Measurements from ENCODE around the gene CMC1.

The CMC1 gene

GRCh38 chr3:28295898-28296490, 54.6 kb downstream of the CMC1 start:
- TF ChIP-seq CTCF (conservative IDR thresholded peaks at IDR 0.05; ENCODE audit: low read depth, low read length): no peak
- peak; percentile 23 for DNase-seq (ENCODE audit: low read depth)
- no peak overlapping the region for H3K4me3 ChIP-seq (ENCODE audit: low read depth, low read length)

GRCh38 chr3:28299705-28300104, 58.3 kb downstream of the CMC1 start:
- no peak for TF ChIP-seq CTCF (conservative IDR thresholded peaks at IDR 0.05; ENCODE audit: low read depth, low read length)
- DNase-seq (ENCODE audit: low read depth): no peak
- no peak overlapping the region for H3K4me3 ChIP-seq (ENCODE audit: low read depth, low read length)

GRCh38 chr3:28300345-28300962, 59.0 kb downstream of the CMC1 start:
- no peak for DNase-seq (ENCODE audit: low read depth)
- no peak overlapping the region for H3K4me3 ChIP-seq (ENCODE audit: low read depth, low read length)
- no peak for TF ChIP-seq CTCF (conservative IDR thresholded peaks at IDR 0.05; ENCODE audit: low read depth, low read length)

- peak; percentile 52 for DNase-seq (ENCODE audit: low read depth)
- TF ChIP-seq CTCF (conservative IDR thresholded peaks at IDR 0.05; ENCODE audit: low read depth, low read length): no peak
- H3K4me3 ChIP-seq (ENCODE audit: low read depth, low read length): no peak overlapping the region
Measured at GRCh38 chr3:28301688-28302087, 60.3 kb downstream of the CMC1 start.

GRCh38 chr3:28308196-28308595, 66.8 kb downstream of the CMC1 start:
- peak; percentile 30 for DNase-seq (ENCODE audit: low read depth)
- TF ChIP-seq CTCF (conservative IDR thresholded peaks at IDR 0.05; ENCODE audit: low read depth, low read length): no peak
- no peak overlapping the region for H3K4me3 ChIP-seq (ENCODE audit: low read depth, low read length)

GRCh38 chr3:28315711-28316110, 74.3 kb downstream of the CMC1 start:
- DNase-seq (ENCODE audit: low read depth): no peak
- TF ChIP-seq CTCF (conservative IDR thresholded peaks at IDR 0.05; ENCODE audit: low read depth, low read length): no peak
- H3K4me3 ChIP-seq (ENCODE audit: low read depth, low read length): no peak overlapping the region

- DNase-seq (ENCODE audit: low read depth): peak; percentile 37
- H3K4me3 ChIP-seq (ENCODE audit: low read depth, low read length): no peak overlapping the region
- no peak for TF ChIP-seq CTCF (conservative IDR thresholded peaks at IDR 0.05; ENCODE audit: low read depth, low read length)
Measured at GRCh38 chr3:28316226-28316625, 74.8 kb downstream of the CMC1 start.

Data from choroid plexus epithelial cell (primary cell).